GM12891 (cell line): ENCODE data around the gene MMP15.

Source experiments
- PAX5 ChIP-seq: IDR thresholded peaks from 2 replicates; pipeline ENCODE4 v1.6.1; 2011; ENCODE audit warnings: low read length, moderate library complexity, mild to moderate bottlenecking; ENCODE audit not compliant: insufficient read depth, severe bottlenecking
- POLR2A ChIP-seq: IDR thresholded peaks from 2 replicates; pipeline ENCODE4 v1.6.1; 2011; ENCODE audit warnings: low read depth, low read length, control low read depth
- POLR2AphosphoS5 ChIP-seq: IDR thresholded peaks from 2 replicates; pipeline ENCODE4 v1.6.1; 2011; ENCODE audit warnings: low read depth, low read length, control low read depth
- POU2F2 ChIP-seq: IDR thresholded peaks from 2 replicates; pipeline ENCODE4 v1.6.1; 2011; ENCODE audit warnings: low read depth, mild to moderate bottlenecking, control low read depth, low read length, moderate library complexity
- SPI1 ChIP-seq: IDR thresholded peaks from 2 replicates; pipeline ENCODE4 v1.6.1; 2011; ENCODE audit warnings: low read depth, low read length, control low read depth
- TAF1 ChIP-seq: IDR thresholded peaks from 2 replicates; pipeline ENCODE4 v1.6.1; 2011; ENCODE audit warnings: low read depth, low read length, control low read depth

DNA sequence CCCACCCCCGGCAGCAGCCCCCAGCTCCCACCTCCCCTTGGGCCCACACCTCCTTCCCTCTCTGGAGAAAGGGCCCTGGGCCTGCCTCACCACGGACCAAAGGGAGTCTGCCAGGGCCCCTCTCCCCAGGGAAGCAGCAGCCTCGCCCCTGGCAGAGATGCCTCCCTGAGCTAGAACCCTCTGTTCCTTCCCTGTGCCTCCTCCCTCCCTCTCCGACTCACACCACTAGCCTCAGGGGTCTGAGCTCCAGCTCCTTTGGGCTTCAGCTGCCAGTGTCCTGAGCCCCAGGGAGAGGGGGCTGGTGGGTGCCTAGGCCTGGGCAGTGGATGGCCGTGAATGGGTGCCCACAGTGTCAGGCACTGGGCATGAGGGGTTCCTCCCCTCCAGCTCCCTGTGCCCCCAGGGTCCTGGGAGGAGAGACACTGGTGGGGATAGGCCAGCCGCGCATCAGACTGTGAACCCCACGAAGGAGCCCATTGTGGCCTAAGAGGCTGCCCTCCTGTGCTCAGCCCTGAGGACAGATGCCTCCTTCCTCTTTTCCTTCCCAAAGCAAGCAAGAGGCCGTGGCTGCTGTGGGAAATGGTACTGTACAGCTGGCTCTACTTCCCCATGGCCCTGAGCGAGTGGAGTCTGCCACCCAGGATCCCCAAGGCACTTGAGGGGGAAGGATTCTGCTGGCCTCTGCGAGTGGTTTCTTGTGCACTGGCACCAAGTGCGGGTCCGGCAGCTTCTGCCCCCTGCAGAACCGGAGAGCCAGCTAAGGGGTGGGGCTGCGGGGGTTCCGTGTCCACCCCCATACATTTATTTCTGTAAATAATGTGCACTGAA, 20.7 kb downstream of the MMP15 start:
- TF ChIP-seq POLR2A (no peak), POLR2AphosphoS5 (no peak), SPI1 (no peak), TAF1 (no peak), PAX5 (no peak), POU2F2 (no peak)
